ENCODE results near the gene KDM1A. TPM values are rescaled to one million over a fixed set of nuclear protein-coding genes. Genes with fewer than 3 reads are reported as not detected.
"Not testable (repeated sequence)": the region's sequence is repeated elsewhere in the genome, so short reads cannot be mapped to it uniquely, and the experiment has no call there.

The KDM1A gene
- polyA plus RNA-seq, 3 donors: 22.1 to 30.2 (median 24.1) TPM

DNA sequence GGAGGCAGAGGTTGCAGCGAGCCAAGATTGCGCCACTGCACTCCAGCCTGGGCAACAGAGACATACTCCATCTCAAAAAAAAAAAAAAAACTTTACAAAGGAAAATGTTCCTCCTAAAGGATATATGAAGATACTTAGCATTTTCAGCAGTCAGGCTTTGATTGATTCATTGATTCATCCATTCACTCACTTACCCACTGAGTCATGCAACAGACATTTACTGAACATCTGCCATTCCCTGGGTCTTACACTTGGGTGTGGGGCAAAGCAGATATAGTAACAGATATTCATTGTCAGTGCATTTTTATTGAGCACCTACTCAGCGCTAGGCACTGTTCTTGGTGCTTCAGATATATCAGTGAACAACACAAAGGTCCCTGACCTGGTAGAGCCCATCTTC, 41.0 kb upstream of the KDM1A start:
- no peak overlapping the region for H3K4me2 ChIP-seq (replicated peaks; ENCODE audit: extremely low read depth, low read length, poor library complexity, severe bottlenecking)

GRCh38 chr1:22980471-22980790, 38.8 kb upstream of the KDM1A start:
- H3K4me1 Mint-ChIP-seq; H3K27ac Mint-ChIP-seq; H3K4me3 ChIP-seq (replicated peaks in 1 of 3; ENCODE audit: low read depth in 2 of 3, low read length in 3 of 3); H3K4me2 ChIP-seq (replicated peaks; ENCODE audit: extremely low read depth, low read length, poor library complexity, severe bottlenecking); H3K27ac ChIP-seq (ENCODE audit: low read depth in 1 of 2, low read length in 2 of 2); H3K9me3 Mint-ChIP-seq; H2AFZ ChIP-seq (ENCODE audit: insufficient read depth, low read depth, low read length, poor library complexity, severe bottlenecking); H3K4me1 ChIP-seq (ENCODE audit: control insufficient read depth in 1 of 2, insufficient read depth in 2 of 2, low read length in 2 of 2); intact Hi-C loops (cut with micrococcal nuclease); H4K20me1 ChIP-seq (ENCODE audit: insufficient read depth, low read length); H3K36me3 Mint-ChIP-seq; DNase-seq; H3K27me3 ChIP-seq (ENCODE audit: control insufficient read depth in 2 of 2, insufficient read depth in 2 of 2, low read length in 2 of 2); H3K4me3 Mint-ChIP-seq; H3K9me3 ChIP-seq (replicated peaks in 1 of 2; ENCODE audit: control insufficient read depth in 1 of 2, insufficient read depth in 1 of 2, low read length in 2 of 2); H3K9ac ChIP-seq (ENCODE audit: insufficient read depth, low read length, poor library complexity, severe bottlenecking); H3K79me2 ChIP-seq (ENCODE audit: insufficient read depth, low read length); H3K36me3 ChIP-seq (replicated peaks in 1 of 2; ENCODE audit: control insufficient read depth in 1 of 2, insufficient read depth in 2 of 2, low read length in 2 of 2): not testable (repeated sequence)
- peaks cover 7 to 12% (median 10%) of the 10 kb centered on the region in 3 donors for H3K27me3 Mint-ChIP-seq (ENCODE audit: low read depth in 3 of 3)
- WGBS (ENCODE audit: insufficient coverage): 78% methylated on average over 3 of the region's 3 CpGs

More for the DNA sequence above, 41.0 kb upstream of the KDM1A start:
- Mint-ChIP-seq H3K36me3 (no peaks in the 10 kb centered on the region), H3K4me3 (no peak overlapping the region), H3K27me3 (ENCODE audit: low read depth in 3 of 3) (peaks cover 5 to 9% (median 7%) of the 10 kb centered on the region in 3 donors), H3K4me1 (peaks cover 9% of the 10 kb centered on the region), H3K9me3 (peaks cover 0 to 2% (median 0%) of the 10 kb centered on the region in 7 donors), H3K27ac (no peak overlapping the region)
- H4K20me1 ChIP-seq (ENCODE audit: insufficient read depth, low read length): no peaks in the 10 kb centered on the region
- no peak overlapping the region for H3K27ac ChIP-seq (ENCODE audit: low read depth in 1 of 2, low read length in 2 of 2)
- DNase-seq: no peak
- H3K4me3 ChIP-seq (replicated peaks in 1 of 3; ENCODE audit: low read depth in 2 of 3, low read length in 3 of 3): no peak overlapping the region
- intact Hi-C loops (cut with micrococcal nuclease): no loop called here
- H3K79me2 ChIP-seq (ENCODE audit: insufficient read depth, low read length): no peaks in the 10 kb centered on the region
- no peak overlapping the region for H3K9ac ChIP-seq (ENCODE audit: insufficient read depth, low read length, poor library complexity, severe bottlenecking)
- no peaks in the 10 kb centered on the region for H3K27me3 ChIP-seq (ENCODE audit: control insufficient read depth in 2 of 2, insufficient read depth in 2 of 2, low read length in 2 of 2)
- H3K36me3 ChIP-seq (replicated peaks in 1 of 2; ENCODE audit: control insufficient read depth in 1 of 2, insufficient read depth in 2 of 2, low read length in 2 of 2): no peaks in the 10 kb centered on the region
- H3K9me3 ChIP-seq (replicated peaks in 1 of 2; ENCODE audit: control insufficient read depth in 1 of 2, insufficient read depth in 1 of 2, low read length in 2 of 2): no peaks in the 10 kb centered on the region
- H3K4me1 ChIP-seq (ENCODE audit: control insufficient read depth in 1 of 2, insufficient read depth in 2 of 2, low read length in 2 of 2): no peaks in the 10 kb centered on the region
- H2AFZ ChIP-seq (ENCODE audit: insufficient read depth, low read depth, low read length, poor library complexity, severe bottlenecking): no peak overlapping the region
- 100% methylated on average over 1 of the region's 3 CpGs for whole genome bisulfite sequencing (ENCODE audit: insufficient coverage)
- TF ChIP-seq, protein P1, sequence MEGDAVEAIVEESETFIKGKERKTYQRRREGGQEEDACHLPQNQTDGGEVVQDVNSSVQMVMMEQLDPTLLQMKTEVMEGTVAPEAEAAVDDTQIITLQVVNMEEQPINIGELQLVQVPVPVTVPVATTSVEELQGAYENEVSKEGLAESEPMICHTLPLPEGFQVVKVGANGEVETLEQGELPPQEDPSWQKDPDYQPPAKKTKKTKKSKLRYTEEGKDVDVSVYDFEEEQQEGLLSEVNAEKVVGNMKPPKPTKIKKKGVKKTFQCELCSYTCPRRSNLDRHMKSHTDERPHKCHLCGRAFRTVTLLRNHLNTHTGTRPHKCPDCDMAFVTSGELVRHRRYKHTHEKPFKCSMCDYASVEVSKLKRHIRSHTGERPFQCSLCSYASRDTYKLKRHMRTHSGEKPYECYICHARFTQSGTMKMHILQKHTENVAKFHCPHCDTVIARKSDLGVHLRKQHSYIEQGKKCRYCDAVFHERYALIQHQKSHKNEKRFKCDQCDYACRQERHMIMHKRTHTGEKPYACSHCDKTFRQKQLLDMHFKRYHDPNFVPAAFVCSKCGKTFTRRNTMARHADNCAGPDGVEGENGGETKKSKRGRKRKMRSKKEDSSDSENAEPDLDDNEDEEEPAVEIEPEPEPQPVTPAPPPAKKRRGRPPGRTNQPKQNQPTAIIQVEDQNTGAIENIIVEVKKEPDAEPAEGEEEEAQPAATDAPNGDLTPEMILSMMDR (IDR thresholded peaks at IDR 0.05): no peak

Measured in CD14-positive monocyte (primary cell).